GM23248 (cell line): ENCODE results near the gene ELF3. TPM values are rescaled to one million over a fixed set of nuclear protein-coding genes. Genes with fewer than 3 reads are reported as not detected.

Experiments
- DNase-seq: peaks from one replicate; pipeline ENCODE4 v3.0.0-alpha.2; 2015
- H2AFZ ChIP-seq: fragments of 200-600 bp; sonication (generic); 2 replicates; pipeline ENCODE4 v1.6.1; 2016; ENCODE audit warnings: antibody characterized with exemption
- H3F3A ChIP-seq: fragments of 200-600 bp; sonication (generic); 2 replicates; pipeline ENCODE4 v1.6.1; 2016; ENCODE audit warnings: mild to moderate bottlenecking, antibody characterized with exemption, mixed run types; ENCODE audit not compliant: insufficient read depth
- H3K27ac ChIP-seq: fragments of 200-600 bp; sonication (generic); 2 replicates; pipeline ENCODE4 v1.5.1; 2016; ENCODE audit warnings: mild to moderate bottlenecking
- H3K27me3 ChIP-seq: fragments of 200-600 bp; sonication (generic); replicated peaks from 2 replicates; pipeline ENCODE4 v1.6.1; 2016; ENCODE audit warnings: mild to moderate bottlenecking; ENCODE audit not compliant: insufficient read depth
- H3K36me3 ChIP-seq: fragments of 200-600 bp; sonication (generic); 2 replicates; pipeline ENCODE4 v1.6.1; 2016; ENCODE audit warnings: low read depth, mild to moderate bottlenecking
- H3K4me1 ChIP-seq: fragments of 200-600 bp; sonication (generic); 2 replicates; pipeline ENCODE4 v1.6.1; 2016; ENCODE audit warnings: mild to moderate bottlenecking; ENCODE audit not compliant: insufficient read depth
- H3K4me2 ChIP-seq: fragments of 200-600 bp; sonication (generic); one replicate; pipeline ENCODE4 v1.6.1; 2016; ENCODE audit warnings: mild to moderate bottlenecking; ENCODE audit not compliant: unreplicated experiment
- H3K4me3 ChIP-seq: fragments of 200-600 bp; sonication (generic); 2 replicates; pipeline ENCODE4 v1.5.1; 2016; ENCODE audit warnings: mild to moderate bottlenecking
- H3K79me2 ChIP-seq: fragments of 200-600 bp; sonication (generic); 2 replicates; pipeline ENCODE4 v1.6.1; 2016; ENCODE audit warnings: mild to moderate bottlenecking; ENCODE audit not compliant: insufficient read depth
- H3K9ac ChIP-seq: fragments of 200-600 bp; sonication (generic); 2 replicates; pipeline ENCODE4 v1.6.1; 2016; ENCODE audit warnings: mild to moderate bottlenecking
- H3K9me2 ChIP-seq: fragments of 200-600 bp; sonication (generic); 2 replicates; pipeline ENCODE4 v1.6.1; 2016; ENCODE audit warnings: mixed run types, mild to moderate bottlenecking, moderate library complexity; ENCODE audit not compliant: insufficient read depth
- H3K9me3 ChIP-seq: fragments of 200-600 bp; sonication (generic); one replicate; pipeline ENCODE4 v1.6.1; 2017; ENCODE audit warnings: low read depth
- H4K20me1 ChIP-seq: fragments of 200-600 bp; sonication (generic); 2 replicates; pipeline ENCODE4 v1.6.0; 2016; ENCODE audit not compliant: insufficient read depth
- EZH2 ChIP-seq: fragments of 200-600 bp; sonication (generic); IDR thresholded peaks from 2 replicates; pipeline ENCODE4 v1.6.1; 2018; ENCODE audit warnings: antibody characterized with exemption, mild to moderate bottlenecking; ENCODE audit not compliant: insufficient read depth, poor library complexity, severe bottlenecking
- EZH2phosphoT487 ChIP-seq: fragments of 200-600 bp; sonication (generic); IDR thresholded peaks from 2 replicates; pipeline ENCODE4 v1.6.1; 2018; ENCODE audit warnings: antibody characterized with exemption, moderate library complexity, mild to moderate bottlenecking, low read depth; ENCODE audit not compliant: insufficient read depth
- WGBS, 2 experiments: methylation state at CpG; one replicate each; pipeline ENCODE4 v1.1.6; 2015 to 2017; ENCODE audit warnings: low lambda C conversion rate in 2 of 2, low coverage in 1 of 2; ENCODE audit errors: missing lambda C conversion rate in 2 of 2; 5-methylcytosine and 5-hydroxymethylcytosine counted together
- in situ Hi-C: fragments of 300-500 bp; cut with MboI; formaldehyde crosslinking; loops from 2 replicates; pipeline ENCODE4 v1.15.0; 2020
- polyA plus RNA-seq: library from polyadenylated mRNA; unstranded; fragments of >200 nt; fragmentation: Nextera tagmentation; extraction: Ambion mirVana; gene quantifications from 2 replicates; pipeline ENCODE4 v1.2.1, GENCODE V29; 2016
- total RNA-seq: library from RNA; depleted of rRNA; stranded (reverse); fragments of >200 nt; shearing (Covaris generic); gene quantifications from 2 replicates; pipeline ENCODE4 v1.2.3, GENCODE V29; 2014

ELF3 gene
- total and polyA plus RNA-seq, 2 experiments from 2014 or later, result not detected

GRCh38 chr1:202014060-202014459 lies 3.7 kb downstream of the ELF3 start:
- H3K9me2 ChIP-seq, result no peaks in the 10 kb centered on the region
- TF ChIP-seq EZH2 (no peak), EZH2phosphoT487 (no peak)
- H3K27ac ChIP-seq, result no peak overlapping the region
- H3K27me3 ChIP-seq, result no peaks in the 10 kb centered on the region
- no peaks in the 10 kb centered on the region for H3K9me3 ChIP-seq
- no peak overlapping the region for H3K9ac ChIP-seq
- no peaks in the 10 kb centered on the region for H3K36me3 ChIP-seq
- no peak overlapping the region for H3K4me2 ChIP-seq
- H3K4me3 ChIP-seq, result no peak overlapping the region
- DNase-seq, result no peak
- no peaks in the 10 kb centered on the region for H3K79me2 ChIP-seq
- no peaks in the 10 kb centered on the region for H4K20me1 ChIP-seq
- H2AFZ ChIP-seq, result no peak overlapping the region
- no peaks in the 10 kb centered on the region; the same call in 1 of the 2 replicates for H3F3A ChIP-seq
- WGBS, 2 experiments, result 84 to 86% methylated on average over 6 of the region's 6 CpGs
- no peaks in the 10 kb centered on the region for H3K4me1 ChIP-seq
- in situ Hi-C loops, result loop anchor here (5.0 kb wide), 1 partner anchor 103 kb away; no protein-coding TSS in a partner anchor

GRCh38 chr1:202014915-202015661 lies 4.7 kb downstream of the ELF3 start:
- H3K4me3 ChIP-seq, result no peak overlapping the region
- no peak for DNase-seq
- no peaks in the 10 kb centered on the region; the same call in 1 of the 2 replicates for H3F3A ChIP-seq
- no peaks in the 10 kb centered on the region for H4K20me1 ChIP-seq
- no peaks in the 10 kb centered on the region for H3K4me1 ChIP-seq
- no peak overlapping the region for H3K27ac ChIP-seq
- no peak overlapping the region for H2AFZ ChIP-seq
- no peak overlapping the region for H3K4me2 ChIP-seq
- no peak overlapping the region for H3K9ac ChIP-seq
- H3K9me2 ChIP-seq, result no peaks in the 10 kb centered on the region
- in situ Hi-C loops, result loop anchor here (5.0 kb wide), 1 partner anchor 102 kb away; no protein-coding TSS in a partner anchor
- H3K27me3 ChIP-seq, result no peaks in the 10 kb centered on the region
- H3K9me3 ChIP-seq, result no peaks in the 10 kb centered on the region
- TF ChIP-seq EZH2phosphoT487 (no peak), EZH2 (no peak)
- no peaks in the 10 kb centered on the region for H3K36me3 ChIP-seq
- WGBS, 2 experiments, result 69 to 76% methylated on average over 17 of the region's 17 CpGs
- H3K79me2 ChIP-seq, result no peaks in the 10 kb centered on the region

- Histone ChIP-seq H2AFZ (no peak overlapping the region), H3K9me3 (no peaks in the 10 kb centered on the region), H3K36me3 (no peaks in the 10 kb centered on the region), H3K9ac (no peak overlapping the region), H3K27me3 (no peaks in the 10 kb centered on the region), H3F3A (no peaks in the 10 kb centered on the region; the same call in 1 of the 2 replicates), H3K4me1 (no peaks in the 10 kb centered on the region), H3K27ac (no peak overlapping the region), H3K9me2 (no peaks in the 10 kb centered on the region), H3K4me3 (no peak overlapping the region), H3K79me2 (no peaks in the 10 kb centered on the region), H4K20me1 (no peaks in the 10 kb centered on the region), H3K4me2 (no peak overlapping the region)
- in situ Hi-C loops, result no loop called here
- no peak for TF ChIP-seq EZH2phosphoT487
- no peak for TF ChIP-seq EZH2
- no peak for DNase-seq
- 48 to 53% methylated on average over 3 of the region's 3 CpGs for WGBS, 2 experiments
Observed at GRCh38 chr1:202015662-202015937, 5.2 kb downstream of the ELF3 start.

GRCh38 chr1:202016022-202016810 lies 5.8 kb downstream of the ELF3 start:
- Histone ChIP-seq H3K9me2 (no peaks in the 10 kb centered on the region), H3F3A (no peaks in the 10 kb centered on the region; the same call in 1 of the 2 replicates), H4K20me1 (no peaks in the 10 kb centered on the region), H3K9me3 (no peaks in the 10 kb centered on the region), H3K27me3 (no peaks in the 10 kb centered on the region), H3K4me3 (no peak overlapping the region), H3K4me2 (no peak overlapping the region), H3K79me2 (no peaks in the 10 kb centered on the region), H2AFZ (no peak overlapping the region), H3K4me1 (no peaks in the 10 kb centered on the region), H3K9ac (no peak overlapping the region), H3K36me3 (no peaks in the 10 kb centered on the region), H3K27ac (no peak overlapping the region)
- in situ Hi-C loops, result no loop called here
- no peak for DNase-seq
- 84 to 89% methylated on average over 9 of the region's 9 CpGs for WGBS, 2 experiments
- TF ChIP-seq EZH2phosphoT487 (no peak), EZH2 (no peak)
